ENCODE measurements around the gene POLR1B. TPM values are rescaled to one million over a fixed set of nuclear protein-coding genes. Genes with fewer than 3 reads are reported as not detected.

Gene POLR1B
- total RNA-seq, 1 experiment from 2014 or later: 83.6 TPM

GRCh38 chr2:112529757-112530156 lies 12.5 kb upstream of the POLR1B start:
- Histone ChIP-seq H3K27me3 (ENCODE audit: insufficient read depth, low read length) (no peaks in the 10 kb centered on the region), H3K9ac (ENCODE audit: extremely low read depth, insufficient read length, low read length) (no peak overlapping the region), H3T11ph (ENCODE audit: low read length) (no peak overlapping the region), H2BK12ac (ENCODE audit: insufficient read length, low read depth, low read length) (no peak overlapping the region), H3K23ac (ENCODE audit: insufficient read length, low read depth, low read length) (no peak overlapping the region), H3K18ac (ENCODE audit: insufficient read length, low read depth, low read length) (no peak overlapping the region), H3K14ac (ENCODE audit: insufficient read depth, low read length) (no peak overlapping the region), H2BK20ac (ENCODE audit: low read depth, low read length, poor library complexity, severe bottlenecking) (no peak overlapping the region), H3K79me2 (ENCODE audit: insufficient read depth, low read length) (no peaks in the 10 kb centered on the region), H4K20me1 (ENCODE audit: control insufficient read depth, insufficient read depth, insufficient read length) (no peaks in the 10 kb centered on the region), H2AFZ (ENCODE audit: low read length) (no peak overlapping the region), H2AK5ac (ENCODE audit: insufficient read length, low read length) (no peak overlapping the region), H3K79me1 (ENCODE audit: insufficient read depth, low read depth, low read length, poor library complexity, severe bottlenecking) (no peaks in the 10 kb centered on the region), H3K4me1 (ENCODE audit: insufficient read depth, low read length) (no peaks in the 10 kb centered on the region), H3K23me2 (ENCODE audit: insufficient read length, low read depth, low read length, poor library complexity, severe bottlenecking) (no peaks in the 10 kb centered on the region), H4K5ac (ENCODE audit: insufficient read length, low read depth, low read length) (no peak overlapping the region), H2BK5ac (ENCODE audit: insufficient read length, low read length) (no peak overlapping the region), H3K4me2 (ENCODE audit: insufficient read depth, insufficient read length, low read length) (no peak overlapping the region), H4K91ac (ENCODE audit: insufficient read length, low read depth, low read length) (no peak overlapping the region), H4K8ac (replicated peaks; ENCODE audit: insufficient read length, low read depth, low read length) (no peak overlapping the region), H3K27ac (ENCODE audit: insufficient read length, low read depth, low read length) (no peak overlapping the region), H3K4ac (ENCODE audit: low read depth, low read length) (no peak overlapping the region), H3K56ac (ENCODE audit: insufficient read length, low read depth, low read length) (no peak overlapping the region), H2BK120ac (ENCODE audit: low read depth, low read length, poor library complexity, severe bottlenecking) (no peak overlapping the region), H3K9me3 (ENCODE audit: control insufficient read depth, low read depth, low read length) (no peaks in the 10 kb centered on the region), H2BK15ac (ENCODE audit: low read depth, low read length) (no peak overlapping the region)
- H3K27me3 Mint-ChIP-seq (ENCODE audit: low read depth): no peaks in the 10 kb centered on the region
- TF ChIP-seq, protein P1, sequence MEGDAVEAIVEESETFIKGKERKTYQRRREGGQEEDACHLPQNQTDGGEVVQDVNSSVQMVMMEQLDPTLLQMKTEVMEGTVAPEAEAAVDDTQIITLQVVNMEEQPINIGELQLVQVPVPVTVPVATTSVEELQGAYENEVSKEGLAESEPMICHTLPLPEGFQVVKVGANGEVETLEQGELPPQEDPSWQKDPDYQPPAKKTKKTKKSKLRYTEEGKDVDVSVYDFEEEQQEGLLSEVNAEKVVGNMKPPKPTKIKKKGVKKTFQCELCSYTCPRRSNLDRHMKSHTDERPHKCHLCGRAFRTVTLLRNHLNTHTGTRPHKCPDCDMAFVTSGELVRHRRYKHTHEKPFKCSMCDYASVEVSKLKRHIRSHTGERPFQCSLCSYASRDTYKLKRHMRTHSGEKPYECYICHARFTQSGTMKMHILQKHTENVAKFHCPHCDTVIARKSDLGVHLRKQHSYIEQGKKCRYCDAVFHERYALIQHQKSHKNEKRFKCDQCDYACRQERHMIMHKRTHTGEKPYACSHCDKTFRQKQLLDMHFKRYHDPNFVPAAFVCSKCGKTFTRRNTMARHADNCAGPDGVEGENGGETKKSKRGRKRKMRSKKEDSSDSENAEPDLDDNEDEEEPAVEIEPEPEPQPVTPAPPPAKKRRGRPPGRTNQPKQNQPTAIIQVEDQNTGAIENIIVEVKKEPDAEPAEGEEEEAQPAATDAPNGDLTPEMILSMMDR (conservative IDR thresholded peaks at IDR 0.05): no peak
- no peaks in the 10 kb centered on the region for H3K9me3 Mint-ChIP-seq
- no peaks in the 10 kb centered on the region for H3K4me1 Mint-ChIP-seq
- no peak for DNase-seq
- peaks cover 10 to 39% (median 31%) of the 10 kb centered on the region in 3 experiments; a peak in 6 of 7 replicates for H3K36me3 Mint-ChIP-seq (ENCODE audit: insufficient read depth in 1 of 3, low read depth in 3 of 3)
- no CpG with 5 or more reads among the region's 4 CpGs for WGBS (ENCODE audit: extremely low coverage, insufficient read length, low lambda C conversion rate)
- no peak overlapping the region; a peak in 1 of 7 replicates for H3K27ac Mint-ChIP-seq
- H3K4me3 Mint-ChIP-seq: no peak overlapping the region

All from H9 (cell line).